HCT116 (cell line): ENCODE measurements around the gene ZNF474. TPM values are rescaled to one million over a fixed set of nuclear protein-coding genes. Genes with fewer than 3 reads are reported as not detected.

Experiments
- ATAC-seq: fragments of 200-7000 bp; cut with Tn5 transposase; 2 replicates; pipeline ENCODE4 v1.9.1; 2020; ENCODE audit warnings: mild to moderate bottlenecking, moderate library complexity
- BruUV-seq: library from RNA; stranded (reverse); fragments of 400-500 nt; replicated peaks from 2 replicates; lab custom pipeline; 2021; lab: Mats Ljungman, UMichigan
- CTCF ChIA-PET: fragments of 300-600 bp; sonication (Branson Sonifier 250); formaldehyde crosslinking; loops from one replicate; lab custom pipeline; 2021; ENCODE audit warnings: antibody characterized with exemption; lab: Charles Lee
- POLR2A ChIA-PET: fragments of 300-600, 350-600 bp; sonication (Branson Sonifier 250); formaldehyde crosslinking; loops from one replicate; lab custom pipeline; 2021; ENCODE audit warnings: antibody characterized with exemption; lab: Charles Lee
- RAD21 ChIA-PET, 2 experiments: fragments of 300-600 bp; sonication (Branson Sonifier 250); formaldehyde crosslinking; loops; one replicate each; lab custom pipeline; 2023; ENCODE audit warnings: low total read pairs in 2 of 2; ENCODE audit not compliant: uncharacterized antibody in 2 of 2, unreplicated experiment in 2 of 2, low non-redundant PET in 1 of 2; lab: Charles Lee
- DNase-seq: peaks from one replicate; pipeline ENCODE4 v3.0.0-alpha.2; 2010; ENCODE audit warnings: low read depth, low spot score
- H2AFZ ChIP-seq: fragments of 200-600 bp; shearing (Covaris generic), sonication (generic); 2 replicates; pipeline ENCODE4 v1.6.1; 2017; ENCODE audit warnings: low read depth, mixed run types, mixed read lengths, antibody characterized with exemption, low read length; ENCODE audit not compliant: poor library complexity, severe bottlenecking
- H3K27ac ChIP-seq: 2 replicates; pipeline ENCODE4 v1.5.1; 2012; ENCODE audit warnings: low read depth, low read length
- H3K27me3 ChIP-seq: fragments of 200-600 bp; sonication (generic); 2 replicates; pipeline ENCODE4 v1.6.1; 2016; ENCODE audit warnings: mixed run types, low read length, mixed read lengths; ENCODE audit not compliant: insufficient read depth
- H3K36me3 ChIP-seq, 2 experiments: fragments of 200-500 bp in 1 of 2; fragments of 200-600 bp in 1 of 2; sonication (Bioruptor generic) in 1 of 2; sonication (generic) in 1 of 2; 2 replicates each; pipeline versions ENCODE4 v1.5.1 to v1.6.1; 2014 to 2016; ENCODE audit warnings: low read length in 2 of 2, inconsistent platforms in 1 of 2, mixed read lengths in 1 of 2, mixed run types in 1 of 2; ENCODE audit not compliant: insufficient read depth in 2 of 2, control insufficient read depth in 1 of 2
- H3K4me1 ChIP-seq, 2 experiments: fragments of 200-600 bp in 1 of 2; sonication (generic) in 1 of 2; 2 replicates each; pipeline versions ENCODE4 v1.5.1 to v1.6.1; 2012 to 2017; ENCODE audit warnings: low read length in 2 of 2, inconsistent platforms in 1 of 2, mild to moderate bottlenecking in 1 of 2, mixed read lengths in 1 of 2, mixed run types in 1 of 2, moderate library complexity in 1 of 2; ENCODE audit not compliant: insufficient read depth in 2 of 2, control insufficient read depth in 1 of 2
- H3K4me2 ChIP-seq: fragments of 200-600 bp; sonication (generic); 2 replicates; pipeline ENCODE4 v1.6.1; 2017; ENCODE audit warnings: mixed run types, low read length, mixed read lengths
- H3K4me3 ChIP-seq, 2 experiments: fragments of 200-600 bp in 1 of 2; sonication (generic) in 1 of 2; replicated peaks in 1 of 2; 2 replicates each; pipeline ENCODE4 v1.5.1; 2011 to 2016; ENCODE audit warnings: low read length in 2 of 2, control low read depth in 1 of 2, low read depth in 1 of 2, mild to moderate bottlenecking in 1 of 2, mixed read lengths in 1 of 2, mixed run types in 1 of 2
- H3K79me2 ChIP-seq: fragments of 200-600 bp; sonication (generic); 2 replicates; pipeline ENCODE4 v1.6.1; 2017; ENCODE audit warnings: mild to moderate bottlenecking, mixed run types, low read length, moderate library complexity, mixed read lengths; ENCODE audit not compliant: insufficient read depth
- H3K9ac ChIP-seq: fragments of 200-600 bp; sonication (generic); 2 replicates; pipeline ENCODE4 v1.6.1; 2016; ENCODE audit warnings: low read length, mixed read lengths
- H3K9me2 ChIP-seq: fragments of 200-600 bp; sonication (generic), shearing (Covaris generic); 2 replicates; pipeline ENCODE4 v1.6.1; 2017; ENCODE audit warnings: mixed run types, mild to moderate bottlenecking, moderate library complexity; ENCODE audit not compliant: insufficient read depth
- H3K9me3 ChIP-seq, 2 experiments: fragments of 200-500 bp in 1 of 2; fragments of 200-600 bp in 1 of 2; sonication (Bioruptor generic) in 1 of 2; sonication (generic) in 1 of 2; 2 replicates each; pipeline ENCODE4 v1.6.1; 2014 to 2017; ENCODE audit warnings: low read length in 2 of 2, mixed read lengths in 2 of 2, inconsistent platforms in 1 of 2, low read depth in 1 of 2, mild to moderate bottlenecking in 1 of 2, mixed run types in 1 of 2, moderate library complexity in 1 of 2; ENCODE audit not compliant: control insufficient read depth in 1 of 2, insufficient read depth in 1 of 2
- H4K20me1 ChIP-seq: fragments of 200-600 bp; sonication (generic), shearing (Covaris generic); 2 replicates; pipeline ENCODE4 v1.6.1; 2017; ENCODE audit warnings: mixed run types, mild to moderate bottlenecking, moderate library complexity; ENCODE audit not compliant: insufficient read depth
- CBX3 ChIP-seq: IDR thresholded peaks from 2 replicates; pipeline ENCODE4 v1.6.1; 2012; ENCODE audit warnings: low read depth
- CTCF ChIP-seq, 3 experiments: fragments of 200-600 bp in 1 of 3; sonication (generic) in 1 of 3; IDR thresholded peaks in 2 of 3; conservative IDR thresholded peaks in 1 of 3; 2 replicates each; pipeline ENCODE4 v1.5.1; 2012 to 2017; ENCODE audit warnings: low read depth in 2 of 3, low read length in 2 of 3, antibody characterized with exemption in 1 of 3, borderline replicate concordance in 1 of 3, control low read depth in 1 of 3, mild to moderate bottlenecking in 1 of 3, mixed read lengths in 1 of 3, mixed run types in 1 of 3, moderate library complexity in 1 of 3; ENCODE audit not compliant: insufficient read depth in 1 of 3
- EGR1 ChIP-seq: IDR thresholded peaks from 2 replicates; pipeline ENCODE4 v1.6.1; 2012; ENCODE audit warnings: low read depth
- EZH2phosphoT487 ChIP-seq: fragments of 200-600 bp; IDR thresholded peaks from 2 replicates; pipeline ENCODE4 v1.6.1; 2018; ENCODE audit warnings: antibody characterized with exemption, borderline replicate concordance
- FOSL1 ChIP-seq: IDR thresholded peaks from 2 replicates; pipeline ENCODE4 v1.6.1; 2012; ENCODE audit warnings: low read depth
- POLR2A ChIP-seq: IDR thresholded peaks from 2 replicates; pipeline ENCODE4 v1.7.0; 2011; ENCODE audit warnings: borderline replicate concordance; ENCODE audit not compliant: insufficient read depth, insufficient read length; ENCODE audit errors: extremely low read depth
- POLR2AphosphoS5 ChIP-seq: IDR thresholded peaks from 2 replicates; pipeline ENCODE4 v1.6.1; 2011; ENCODE audit warnings: mild to moderate bottlenecking, low read depth, low read length, moderate library complexity
- RAD21 ChIP-seq: IDR thresholded peaks from 2 replicates; pipeline ENCODE4 v1.6.1; 2012; ENCODE audit warnings: low read depth, mild to moderate bottlenecking
- SIN3A ChIP-seq: IDR thresholded peaks from 2 replicates; pipeline ENCODE4 v1.6.1; 2012; ENCODE audit warnings: low read depth
- SRF ChIP-seq: IDR thresholded peaks from 2 replicates; pipeline ENCODE4 v1.6.1; 2012; ENCODE audit warnings: low read depth
- ZFX ChIP-seq: fragments of 450-650 bp; IDR thresholded peaks from 2 replicates; pipeline ENCODE4 v1.6.1; 2017
- ZNF274 ChIP-seq: fragments of 200-500 bp; sonication (Bioruptor generic); IDR thresholded peaks from 2 replicates; pipeline ENCODE4 v1.6.1; 2014; ENCODE audit warnings: mild to moderate bottlenecking, low read depth, low read length, inconsistent platforms
- intact Hi-C: fragments of 100-400 bp; cut with micrococcal nuclease; formaldehyde crosslinking; loops from 2 replicates; pipeline ENCODE4 v1.10.0; 2022
- total RNA-seq: library from RNA; stranded (reverse); gene quantifications from one replicate; pipeline ENCODE4 v1.2.1, GENCODE V29; 2021; ENCODE audit not compliant: unreplicated experiment
- TF ChIP-seq, protein P1 (sequence below): IDR thresholded peaks from 2 replicates; pipeline ENCODE4 v1.6.1; 2012

The ZNF474 gene
- total RNA-seq, 1 experiment from 2014 or later: 0.37 TPM

DNA sequence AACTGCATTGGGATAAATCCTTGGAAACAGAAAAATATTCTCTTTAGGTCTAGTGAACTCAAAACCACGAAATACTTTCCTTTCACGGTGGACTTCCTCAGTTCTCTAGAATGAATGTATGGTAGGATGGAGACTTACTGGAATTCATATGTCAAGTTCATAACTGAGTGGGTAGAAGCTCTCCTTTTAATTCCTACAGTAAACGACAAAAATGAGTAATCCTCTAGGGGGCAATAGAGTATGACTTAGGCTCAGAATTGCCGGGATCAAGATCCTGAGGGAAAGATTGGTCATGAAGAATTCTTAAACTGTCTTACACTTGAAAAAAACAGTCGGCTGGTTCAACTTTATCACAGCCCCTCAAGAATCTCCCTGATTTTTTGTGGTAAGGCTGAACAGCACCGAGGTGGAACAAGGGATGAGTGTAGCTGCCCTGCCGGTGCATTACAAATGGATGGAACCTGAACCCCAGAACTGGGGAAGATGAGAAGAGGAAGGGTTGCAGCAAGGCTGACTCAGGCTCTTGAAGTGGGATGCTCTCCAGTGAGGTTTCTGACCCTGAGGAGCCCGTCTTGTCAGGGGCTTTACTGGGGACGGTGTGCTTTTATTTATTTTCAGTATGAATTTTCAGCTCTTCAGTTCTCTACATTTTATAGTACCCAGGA lies 37.3 kb upstream of the ZNF474 start:
- H3K9me3 ChIP-seq: no peaks in the 10 kb centered on the region
- CTCF ChIA-PET: interaction anchor here (0.7 to 1.6 kb wide), 8 partner anchors 7 to 122 kb away, joined by 3 to 15 read pairs (median 3); no protein-coding TSS in a partner anchor
- POLR2A ChIA-PET: no interaction called here
- no peaks in the 10 kb centered on the region for H4K20me1 ChIP-seq
- no peaks in the 10 kb centered on the region for H3K9me2 ChIP-seq
- ATAC-seq (peak; percentile 66), DNase-seq (peak; percentile 15)
- no peaks in the 10 kb centered on the region for H3K4me1 ChIP-seq
- no peaks in the 10 kb centered on the region for H3K27me3 ChIP-seq
- no peak overlapping the region for H3K4me2 ChIP-seq
- H3K36me3 ChIP-seq: no peaks in the 10 kb centered on the region
- no peak overlapping the region for H3K4me3 ChIP-seq
- no peaks in the 10 kb centered on the region for H3K79me2 ChIP-seq
- H2AFZ ChIP-seq: no peak overlapping the region
- intact Hi-C loops: loop anchor here (2.0 kb wide), 1 partner anchor 65 kb away; no protein-coding TSS in a partner anchor
- H3K9ac ChIP-seq: no peak overlapping the region
- BruUV-seq: no TSS peak
- no peak for TF ChIP-seq ZNF274
- TF ChIP-seq RAD21: peak; percentile 55
- TF ChIP-seq CTCF (IDR thresholded peaks at IDR 0.05 in 2 of 3, conservative IDR thresholded peaks at IDR 0.05 in 1 of 3; ENCODE audit: borderline replicate concordance in 1 of 3, insufficient read depth in 1 of 3, low read depth in 2 of 3, low read length in 2 of 3): peak in 2 of 3 experiments; percentile 57 to 68; a peak in 4 of 6 replicates
- RAD21 ChIA-PET: no interaction called here
- no peak overlapping the region for H3K27ac ChIP-seq

GRCh38 chr5:122093415-122094180 lies 35.7 kb upstream of the ZNF474 start:
- H3K4me2 ChIP-seq: no peak overlapping the region
- no peak overlapping the region for H2AFZ ChIP-seq
- ATAC-seq (no peak), DNase-seq (no peak)
- no peaks in the 10 kb centered on the region for H3K9me2 ChIP-seq
- TF ChIP-seq CTCF (IDR thresholded peaks at IDR 0.05 in 2 of 3, conservative IDR thresholded peaks at IDR 0.05 in 1 of 3; ENCODE audit: borderline replicate concordance in 1 of 3, insufficient read depth in 1 of 3, low read depth in 2 of 3, low read length in 2 of 3) (no peak), CBX3 (no peak), ZNF274 (no peak), POLR2A (no peak), FOSL1 (no peak), EGR1 (no peak), ZFX (no peak), POLR2AphosphoS5 (no peak), SIN3A (no peak), EZH2phosphoT487 (no peak), RAD21 (no peak), SRF (no peak)
- TF ChIP-seq, protein P1, sequence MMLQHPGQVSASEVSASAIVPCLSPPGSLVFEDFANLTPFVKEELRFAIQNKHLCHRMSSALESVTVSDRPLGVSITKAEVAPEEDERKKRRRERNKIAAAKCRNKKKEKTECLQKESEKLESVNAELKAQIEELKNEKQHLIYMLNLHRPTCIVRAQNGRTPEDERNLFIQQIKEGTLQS: no peak
- H3K4me3 ChIP-seq: no peak overlapping the region
- no peaks in the 10 kb centered on the region for H3K27me3 ChIP-seq
- RAD21 ChIA-PET: no interaction called here
- H4K20me1 ChIP-seq: no peaks in the 10 kb centered on the region
- no peaks in the 10 kb centered on the region for H3K79me2 ChIP-seq
- H3K4me1 ChIP-seq: peaks cover 1% of the 10 kb centered on the region in 2 experiments; a peak in 3 of 4 replicates
- intact Hi-C loops: loop anchor here (2.0 kb wide), 1 partner anchor 63 kb away; no protein-coding TSS in a partner anchor
- H3K9me3 ChIP-seq: no peaks in the 10 kb centered on the region
- H3K36me3 ChIP-seq: no peaks in the 10 kb centered on the region
- CTCF ChIA-PET: interaction anchor here (1.6 kb wide), 1 partner anchor 9 kb away, joined by 3 read pairs; no protein-coding TSS in a partner anchor
- no TSS peak for BruUV-seq
- POLR2A ChIA-PET: no interaction called here
- no peak overlapping the region for H3K27ac ChIP-seq
- no peak overlapping the region for H3K9ac ChIP-seq
